Neural progenitor cell (in vitro differentiated cells): ENCODE results near the gene KCTD2.

ENCODE experiments used
- CTCF ChIP-seq: fragments of 200-600 bp; sonication (generic); IDR thresholded peaks from 2 replicates; pipeline ENCODE4 v1.5.1; 2017; ENCODE audit warnings: antibody characterized with exemption, mild to moderate bottlenecking
- EZH2 ChIP-seq: fragments of 200-600 bp; sonication (generic); IDR thresholded peaks from 2 replicates; pipeline ENCODE4 v1.6.1; 2017; ENCODE audit warnings: antibody characterized with exemption, mild to moderate bottlenecking, moderate library complexity
- EZH2phosphoT487 ChIP-seq: fragments of 200-600 bp; sonication (generic); IDR thresholded peaks from 2 replicates; pipeline ENCODE4 v1.6.1; 2017; ENCODE audit warnings: antibody characterized with exemption

- TF ChIP-seq CTCF, result no peak
- TF ChIP-seq EZH2, result no peak
- no peak for TF ChIP-seq EZH2phosphoT487
Measured at GRCh38 chr17:75030161-75030560, 16.9 kb upstream of the KCTD2 start.
